GM19043 (cell line): Measurements from ENCODE around the gene EHMT1.
"Not testable (repeated sequence)": the region's sequence is repeated elsewhere in the genome, so short reads cannot be mapped to it uniquely, and the experiment has no call there.

Experiments
- ATAC-seq: cut with Tn5 transposase; IDR thresholded peaks from one replicate; pipeline ENCODE4 v1.9.1; 2021; ENCODE audit warnings: low read depth; ENCODE audit not compliant: unreplicated experiment

Gene EHMT1

GRCh38 chr9:137877506-137878122 lies 258.8 kb downstream of the EHMT1 start, which contains the start of gene CACNA1B:
TSS of gene CACNA1B (plus strand) at chr9:137877782. CDS start at chr9:137877934, 152 bp downstream.
- ATAC-seq: not testable (repeated sequence)

DNA sequence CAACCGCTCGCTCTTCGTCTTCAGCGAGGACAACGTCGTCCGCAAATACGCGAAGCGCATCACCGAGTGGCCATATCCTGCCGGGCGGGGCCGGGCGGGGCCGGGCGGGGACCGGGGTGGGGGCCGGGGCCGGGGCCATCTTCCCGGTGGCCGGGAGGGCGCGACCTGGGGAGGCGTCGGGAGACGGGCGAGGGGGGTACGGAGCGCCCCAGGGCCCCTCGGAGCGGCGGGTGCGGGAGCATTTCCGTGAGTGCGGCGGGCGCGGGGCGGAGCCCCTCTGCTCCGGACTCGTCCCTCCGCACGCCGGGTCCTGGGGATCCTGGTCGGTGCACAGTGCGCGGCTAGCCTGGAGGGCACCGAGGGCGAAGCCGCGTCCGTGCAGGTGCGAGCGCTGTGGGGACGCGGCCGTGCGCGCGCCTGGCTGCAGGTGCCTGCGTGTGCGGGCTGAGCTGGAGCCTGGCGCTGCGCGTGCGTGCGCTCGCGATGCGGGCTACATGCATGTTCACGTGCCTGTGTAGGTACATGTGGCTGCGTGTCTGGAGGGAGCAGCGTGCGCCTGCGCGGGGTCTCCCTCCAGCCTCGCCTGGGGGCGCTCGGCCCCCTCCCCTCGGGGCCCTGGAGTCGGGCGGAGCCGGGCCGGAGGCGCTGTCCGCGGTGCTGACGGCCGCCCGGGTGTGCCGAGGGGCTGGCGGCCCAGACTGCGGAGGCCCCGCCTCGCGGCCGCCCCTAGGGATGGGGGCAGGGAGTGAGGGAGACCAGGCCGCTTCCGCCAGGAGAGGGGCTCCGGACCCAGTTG lies 259.5 kb downstream of the EHMT1 start:
- ATAC-seq: no peak

DNA sequence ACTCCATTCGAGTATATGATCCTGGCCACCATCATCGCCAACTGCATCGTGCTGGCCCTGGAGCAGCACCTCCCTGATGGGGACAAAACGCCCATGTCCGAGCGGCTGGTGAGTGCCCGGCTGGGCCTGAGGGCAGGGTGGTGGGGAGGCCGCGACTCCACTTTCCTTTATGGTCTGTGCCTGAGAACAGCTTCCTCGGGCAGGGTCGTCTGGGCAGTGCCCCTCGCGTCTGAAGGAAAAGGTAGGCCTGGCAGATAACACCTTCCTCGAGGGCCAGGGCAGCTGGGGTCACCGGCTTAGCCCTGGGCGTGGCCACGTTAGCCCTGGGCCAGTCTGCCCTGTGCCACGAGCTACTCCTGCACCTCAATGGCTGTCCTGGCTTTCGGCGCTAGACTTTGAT lies 260.2 kb downstream of the EHMT1 start:
- no peak for ATAC-seq

DNA sequence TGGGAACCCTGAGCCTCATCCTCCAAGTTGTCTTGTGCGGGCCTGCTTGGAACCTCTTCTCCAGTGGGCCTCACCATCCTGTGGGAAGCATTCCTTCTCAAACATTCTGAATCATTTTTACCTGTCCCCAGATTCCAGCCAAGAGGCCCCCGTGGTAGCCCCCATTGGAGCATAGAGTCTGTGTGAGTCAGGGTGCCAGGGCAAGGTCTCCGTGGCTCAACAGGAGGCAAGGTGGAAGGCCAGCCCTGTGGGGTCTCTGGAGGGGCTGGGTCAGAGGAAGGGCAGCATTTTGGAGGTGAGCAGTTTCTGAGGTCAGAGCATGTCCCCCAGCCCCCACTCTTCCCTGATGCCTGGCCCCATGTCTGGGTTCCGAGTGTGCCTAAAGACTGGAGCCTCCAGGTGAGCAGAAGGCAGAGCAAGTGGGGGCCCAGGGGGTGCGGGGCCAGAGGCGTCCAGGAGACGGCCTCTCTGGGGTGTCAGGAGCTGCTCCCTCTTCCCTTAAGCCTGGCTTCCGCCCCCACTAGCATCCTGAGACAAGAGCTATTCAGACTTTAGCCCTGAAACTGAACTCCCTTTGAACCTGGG lies 260.9 kb downstream of the EHMT1 start:
- ATAC-seq: no peak

DNA sequence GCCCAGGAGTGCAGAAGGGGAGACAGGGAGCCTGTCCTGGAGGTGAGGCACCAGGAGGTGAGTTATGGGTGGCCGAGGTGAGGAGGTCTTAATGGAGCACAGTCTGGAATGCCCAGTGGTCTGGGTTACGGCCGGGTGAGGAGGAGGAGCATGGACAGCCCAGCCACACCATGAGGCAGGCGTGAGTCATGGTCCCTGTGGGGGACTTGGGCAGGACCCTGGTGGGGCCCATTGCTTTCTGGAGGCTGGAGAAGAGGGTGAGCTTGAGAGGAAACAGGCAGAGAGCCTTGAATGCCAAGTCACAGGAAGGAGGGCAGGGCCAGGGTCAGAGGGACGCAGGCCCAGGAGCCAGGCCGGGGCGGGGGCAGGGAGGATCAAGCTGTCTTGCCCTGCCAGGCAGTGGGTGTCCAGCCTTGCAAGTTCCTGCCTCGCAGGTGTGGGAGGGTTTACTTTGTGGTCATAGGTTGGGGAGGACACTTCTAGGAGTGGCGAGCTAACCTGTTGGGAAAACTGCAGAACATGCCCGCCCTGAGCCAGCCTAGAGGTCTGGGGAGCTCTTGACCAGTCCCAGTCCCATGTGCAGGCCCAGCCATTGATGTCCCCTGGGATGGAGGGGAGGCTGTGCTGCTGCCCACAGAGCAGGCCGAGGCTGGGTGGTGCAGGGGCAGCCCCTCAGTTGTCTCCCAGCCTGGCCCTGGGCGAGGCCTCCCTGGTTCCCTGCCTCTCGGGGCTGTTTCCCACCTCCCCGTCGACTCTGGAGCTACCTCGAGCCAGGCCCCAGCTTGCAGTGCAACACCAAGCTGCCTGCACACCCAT lies 261.6 kb downstream of the EHMT1 start:
- ATAC-seq: no peak

GRCh38 chr9:137880976-137881530 lies 262.2 kb downstream of the EHMT1 start:
- ATAC-seq: no peak

- no peak for ATAC-seq
These were observed 263.0 kb downstream of the EHMT1 start for GRCh38 chr9:137881591-137882505.

- no peak for ATAC-seq
These were observed 263.7 kb downstream of the EHMT1 start for GRCh38 chr9:137882506-137882821.

DNA sequence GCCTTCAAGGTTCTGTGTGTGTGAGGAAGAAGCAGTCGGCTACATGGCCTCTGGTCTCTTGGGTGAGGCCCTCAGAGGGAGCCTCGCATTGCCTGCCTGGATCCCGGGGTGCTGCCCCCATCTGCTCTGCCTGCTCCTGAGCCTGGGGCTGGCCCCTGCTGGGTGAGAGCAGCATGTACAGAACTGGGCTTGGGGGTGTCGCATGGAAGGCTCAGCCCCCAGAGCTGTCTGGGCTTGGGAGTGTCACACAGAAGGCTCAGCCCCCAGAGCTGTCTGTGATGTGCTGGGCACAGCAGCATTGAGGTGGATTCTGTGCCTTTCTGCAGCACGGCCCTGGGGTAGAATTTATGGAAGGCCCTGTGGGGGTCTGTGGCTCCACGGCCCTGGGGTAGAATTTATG lies 265.2 kb downstream of the EHMT1 start:
- ATAC-seq: not testable (repeated sequence)

GRCh38 chr9:137884547-137884946 lies 265.7 kb downstream of the EHMT1 start:
- not testable (repeated sequence) for ATAC-seq

- ATAC-seq: not testable (repeated sequence)
These were observed 266.3 kb downstream of the EHMT1 start for GRCh38 chr9:137885121-137885520.
